ENCODE measurements around the gene RNASE4.
"Not testable (repeated sequence)": the region's sequence is repeated elsewhere in the genome, so short reads cannot be mapped to it uniquely, and the experiment has no call there.

The RNASE4 gene

GRCh38 chr14:20683891-20684661, at the start of gene RNASE4:
TSS of gene RNASE4 (plus strand) at chr14:20684560. CDS start at chr14:20699372, 14,812 bp downstream.
- ATAC-seq = peak; percentile 42
- no peak for TF ChIP-seq CSDC2 (CRISPR knock-in tag; IDR thresholded peaks at IDR 0.05)
- no peak for TF ChIP-seq SNAI2 (CRISPR knock-in tag; IDR thresholded peaks at IDR 0.05)
- no peak for TF ChIP-seq ISL1 (CRISPR knock-in tag; IDR thresholded peaks at IDR 0.05)
- TF ChIP-seq POU6F1 (CRISPR knock-in tag; IDR thresholded peaks at IDR 0.05; ENCODE audit: borderline replicate concordance, low read depth) = no peak
- TF ChIP-seq ZC3H10 (CRISPR knock-in tag; IDR thresholded peaks at IDR 0.05) = no peak

GRCh38 chr14:20641591-20641990, 42.8 kb upstream of the RNASE4 start, which contains the start of gene OR6S1:
TSS of gene OR6S1 (minus strand) at chr14:20641691. CDS start at chr14:20641691, 0 bp downstream.
- TF ChIP-seq PPARA (CRISPR knock-in tag; IDR thresholded peaks at IDR 0.05; ENCODE audit: borderline replicate concordance) (no peak), ZNF565 (CRISPR knock-in tag; conservative IDR thresholded peaks at IDR 0.05; ENCODE audit: low read depth) (no peak), POU6F1 (CRISPR knock-in tag; IDR thresholded peaks at IDR 0.05; ENCODE audit: borderline replicate concordance, low read depth) (no peak)
- no peak for ATAC-seq

- ATAC-seq = peak; percentile 74
- TF ChIP-seq, protein P1, sequence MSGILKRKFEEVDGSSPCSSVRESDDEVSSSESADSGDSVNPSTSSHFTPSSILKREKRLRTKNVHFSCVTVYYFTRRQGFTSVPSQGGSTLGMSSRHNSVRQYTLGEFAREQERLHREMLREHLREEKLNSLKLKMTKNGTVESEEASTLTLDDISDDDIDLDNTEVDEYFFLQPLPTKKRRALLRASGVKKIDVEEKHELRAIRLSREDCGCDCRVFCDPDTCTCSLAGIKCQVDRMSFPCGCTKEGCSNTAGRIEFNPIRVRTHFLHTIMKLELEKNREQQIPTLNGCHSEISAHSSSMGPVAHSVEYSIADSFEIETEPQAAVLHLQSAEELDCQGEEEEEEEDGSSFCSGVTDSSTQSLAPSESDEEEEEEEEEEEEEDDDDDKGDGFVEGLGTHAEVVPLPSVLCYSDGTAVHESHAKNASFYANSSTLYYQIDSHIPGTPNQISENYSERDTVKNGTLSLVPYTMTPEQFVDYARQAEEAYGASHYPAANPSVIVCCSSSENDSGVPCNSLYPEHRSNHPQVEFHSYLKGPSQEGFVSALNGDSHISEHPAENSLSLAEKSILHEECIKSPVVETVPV (CRISPR knock-in tag; IDR thresholded peaks at IDR 0.05) = no peak
- no peak for TF ChIP-seq GLIS3 (CRISPR knock-in tag; IDR thresholded peaks at IDR 0.05)
- peak; percentile 64 for TF ChIP-seq ISL1 (CRISPR knock-in tag; IDR thresholded peaks at IDR 0.05)
- no peak for TF ChIP-seq RARB (CRISPR knock-in tag; IDR thresholded peaks at IDR 0.05)
- no peak for TF ChIP-seq ZNF70 (CRISPR knock-in tag; IDR thresholded peaks at IDR 0.05)
- no peak for TF ChIP-seq TOX (CRISPR knock-in tag; IDR thresholded peaks at IDR 0.05; ENCODE audit: borderline replicate concordance)
- TF ChIP-seq PPARA (CRISPR knock-in tag; IDR thresholded peaks at IDR 0.05; ENCODE audit: borderline replicate concordance) = no peak
Measured at GRCh38 chr14:20642182-20642581, 42.2 kb upstream of the RNASE4 start.

GRCh38 chr14:20642755-20643154, 41.6 kb upstream of the RNASE4 start:
- not testable (repeated sequence) for ATAC-seq

GRCh38 chr14:20644520-20644919, 39.8 kb upstream of the RNASE4 start:
- TF ChIP-seq ZNF8 (CRISPR knock-in tag; IDR thresholded peaks at IDR 0.05) = no peak
- TF ChIP-seq GLIS3 (CRISPR knock-in tag; IDR thresholded peaks at IDR 0.05) = no peak
- TF ChIP-seq, protein P1 (CRISPR knock-in tag; IDR thresholded peaks at IDR 0.05) = no peak
- no peak for TF ChIP-seq ZNF70 (CRISPR knock-in tag; IDR thresholded peaks at IDR 0.05)
- TF ChIP-seq CSDC2 (CRISPR knock-in tag; IDR thresholded peaks at IDR 0.05) = no peak
- no peak for TF ChIP-seq PPARA (CRISPR knock-in tag; IDR thresholded peaks at IDR 0.05; ENCODE audit: borderline replicate concordance)
- no peak for TF ChIP-seq ZFP30 (CRISPR knock-in tag; IDR thresholded peaks at IDR 0.05)
- TF ChIP-seq PATZ1 (CRISPR knock-in tag; IDR thresholded peaks at IDR 0.05; ENCODE audit: borderline replicate concordance) = no peak
- TF ChIP-seq SNAI2 (CRISPR knock-in tag; IDR thresholded peaks at IDR 0.05) = no peak
- no peak for ATAC-seq
